ENCODE measurements around the gene PRKN.

- TF ChIP-seq CTCF (conservative IDR thresholded peaks at IDR 0.05 in 1 of 2, IDR thresholded peaks at IDR 0.05 in 1 of 2; ENCODE audit: low read depth in 1 of 2, low read length in 2 of 2) = no peak
- no peak for TF ChIP-seq EZH2 (IDR thresholded peaks at IDR 0.05; ENCODE audit: low read length, missing control alignments)
Observed at GRCh38 chr6:162085561-162085960, 642.0 kb downstream of the PRKN start.

Data from fibroblast of lung (primary cell).